Upper lobe of right lung (tissue), 1 donor: ENCODE measurements around the gene UBL3. TPM values are rescaled to one million over a fixed set of nuclear protein-coding genes. Genes with fewer than 3 reads are reported as not detected.

ENCODE experiments used
- ATAC-seq: fragments of 200-7000 bp; cut with Tn5 transposase; one replicate; pipeline ENCODE4 v1.9.1; 2020; ENCODE audit warnings: mild to moderate bottlenecking, moderate library complexity
- DNase-seq: peaks from one replicate; pipeline ENCODE4 v3.0.0-alpha.2; 2020
- H3K27ac ChIP-seq: fragments of 200-600 bp; one replicate; pipeline ENCODE4 v1.8.0; 2022
- H3K27me3 ChIP-seq: fragments of 200-600 bp; one replicate; pipeline ENCODE4 v1.8.0; 2022; ENCODE audit warnings: mild to moderate bottlenecking
- H3K36me3 ChIP-seq: fragments of 200-600 bp; one replicate; pipeline ENCODE4 v1.8.0; 2022
- H3K4me1 ChIP-seq: fragments of 200-600 bp; one replicate; pipeline ENCODE4 v1.8.0; 2022
- H3K4me3 ChIP-seq: fragments of 200-600 bp; one replicate; pipeline ENCODE4 v1.8.0; 2022; ENCODE audit warnings: mild to moderate bottlenecking
- H3K9me3 ChIP-seq: fragments of 200-600 bp; one replicate; pipeline ENCODE4 v1.8.0; 2022
- CTCF ChIP-seq: fragments of 200-600 bp; IDR thresholded peaks from one replicate; pipeline ENCODE4 v1.8.0; 2022; ENCODE audit warnings: antibody characterized with exemption
- intact Hi-C: fragments of 100-400 bp; cut with DNase I; formaldehyde crosslinking; loops from one replicate; pipeline ENCODE4 v1.11.0; 2022
- total RNA-seq: library from RNA; stranded (reverse); fragmentation: NEBNext Ultra II Directional; extraction: Animal tissue kit (Norgen Biotek cat#: 25700); gene quantifications from one replicate; pipeline ENCODE4 v1.2.1, GENCODE V29; 2021
- donor health status: DM: no; HTN: yes; CAD: no; lungs with severe emphysema.

Gene UBL3
- total RNA-seq, 1 donor from 2014 or later, result 56.1 TPM

- no peaks in the 10 kb centered on the region for H3K36me3 ChIP-seq
- ATAC-seq (no peak), DNase-seq (no peak)
- H3K9me3 ChIP-seq, result no peaks in the 10 kb centered on the region
- no peak overlapping the region for H3K27ac ChIP-seq
- no peaks in the 10 kb centered on the region for H3K27me3 ChIP-seq
- H3K4me3 ChIP-seq, result no peak overlapping the region
- TF ChIP-seq CTCF, result no peak
- H3K4me1 ChIP-seq, result peaks cover 6% of the 10 kb centered on the region
- intact Hi-C loops, result no loop called here
Observed at GRCh38 chr13:29858231-29858630, 7.8 kb upstream of the UBL3 start.

DNA sequence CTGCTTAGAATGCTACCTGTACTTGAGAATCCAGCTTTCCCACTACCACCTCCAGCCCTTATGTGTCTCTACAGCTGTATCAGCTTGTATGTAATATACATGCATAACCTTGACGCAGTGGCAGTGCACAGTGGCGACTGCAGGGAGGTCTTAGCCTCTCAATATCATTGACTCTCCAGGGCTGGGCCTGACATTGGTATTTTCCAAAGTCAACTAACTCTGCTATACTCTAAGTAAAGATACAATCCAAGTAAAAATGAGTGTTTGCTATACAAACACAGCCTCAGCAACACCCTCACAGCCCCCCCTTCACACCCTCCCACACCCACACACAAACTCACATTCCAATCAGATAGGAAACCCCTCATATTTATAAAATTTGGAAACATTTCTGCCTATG lies 6.7 kb upstream of the UBL3 start:
- no peak overlapping the region for H3K27ac ChIP-seq
- no peak for TF ChIP-seq CTCF
- DNase-seq (no peak), ATAC-seq (peak; percentile 41)
- H3K4me3 ChIP-seq, result no peak overlapping the region
- peaks cover 6% of the 10 kb centered on the region for H3K4me1 ChIP-seq
- no peaks in the 10 kb centered on the region for H3K9me3 ChIP-seq
- H3K27me3 ChIP-seq, result no peaks in the 10 kb centered on the region
- H3K36me3 ChIP-seq, result no peaks in the 10 kb centered on the region
- intact Hi-C loops, result no loop called here

DNA sequence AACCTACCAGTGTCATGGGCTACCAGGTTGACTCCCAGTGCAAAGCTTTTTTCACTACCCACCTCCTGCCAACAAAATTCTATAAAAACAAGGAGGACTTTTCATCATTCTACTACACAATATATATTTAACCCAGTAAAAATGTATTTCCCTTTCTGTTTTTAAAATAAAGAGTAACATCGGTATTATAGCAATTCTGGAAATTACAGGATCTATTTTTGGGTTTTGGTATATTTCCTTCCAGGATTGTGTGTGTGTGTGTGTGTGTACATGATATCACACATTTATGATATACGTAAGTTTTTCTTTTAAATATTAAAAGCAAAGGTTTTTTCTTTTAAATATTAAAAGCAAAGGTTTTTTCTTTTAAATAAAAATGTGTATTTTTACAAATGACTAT lies 6.0 kb upstream of the UBL3 start:
- intact Hi-C loops, result no loop called here
- Histone ChIP-seq H3K4me1 (peaks cover 6% of the 10 kb centered on the region), H3K9me3 (no peaks in the 10 kb centered on the region), H3K27me3 (no peaks in the 10 kb centered on the region), H3K4me3 (no peak overlapping the region), H3K27ac (no peak overlapping the region), H3K36me3 (no peaks in the 10 kb centered on the region)
- TF ChIP-seq CTCF, result no peak
- no peak for DNase-seq
- no peak for ATAC-seq

- peaks cover 6% of the 10 kb centered on the region for H3K4me1 ChIP-seq
- no peak overlapping the region for H3K4me3 ChIP-seq
- intact Hi-C loops, result no loop called here
- ATAC-seq (peak; percentile 18), DNase-seq (no peak)
- H3K27me3 ChIP-seq, result no peaks in the 10 kb centered on the region
- H3K9me3 ChIP-seq, result no peaks in the 10 kb centered on the region
- H3K36me3 ChIP-seq, result no peaks in the 10 kb centered on the region
- H3K27ac ChIP-seq, result no peak overlapping the region
- no peak for TF ChIP-seq CTCF
Observed at GRCh38 chr13:29855784-29856183, 5.4 kb upstream of the UBL3 start.

GRCh38 chr13:29855009-29855408 lies 4.6 kb upstream of the UBL3 start:
- no peak for TF ChIP-seq CTCF
- Histone ChIP-seq H3K27me3 (no peaks in the 10 kb centered on the region), H3K36me3 (no peaks in the 10 kb centered on the region), H3K4me3 (no peak overlapping the region), H3K27ac (no peak overlapping the region), H3K9me3 (no peaks in the 10 kb centered on the region), H3K4me1 (peaks cover 6% of the 10 kb centered on the region)
- ATAC-seq, result no peak
- DNase-seq, result no peak
- intact Hi-C loops, result no loop called here

- Histone ChIP-seq H3K36me3 (no peaks in the 10 kb centered on the region), H3K27ac (no peak overlapping the region), H3K27me3 (no peaks in the 10 kb centered on the region), H3K4me1 (peaks cover 6% of the 10 kb centered on the region), H3K9me3 (no peaks in the 10 kb centered on the region), H3K4me3 (no peak overlapping the region)
- TF ChIP-seq CTCF, result no peak
- intact Hi-C loops, result no loop called here
- no peak for DNase-seq
- no peak for ATAC-seq
Observed at GRCh38 chr13:29853131-29853530, 2.7 kb upstream of the UBL3 start.
